Dermis blood vessel endothelial cell (primary cell): ENCODE data around the gene SLC43A2. TPM values are rescaled to one million over a fixed set of nuclear protein-coding genes. Genes with fewer than 3 reads are reported as not detected.
A peak's percentile ranks its signal among the peaks of the same experiment; 100 is the strongest.

Source experiments
- DNase-seq: peaks from one replicate; pipeline ENCODE4 v3.0.0; 2010
- total RNA-seq: library from RNA; depleted of rRNA; stranded (reverse); fragments of >200 nt; gene quantifications from 2 replicates; pipeline ENCODE4 v1.2.3, GENCODE V29; 2014

The SLC43A2 gene
- total RNA-seq, 1 donor from 2014 or later = 33.9 TPM

- DNase-seq = peak; percentile 59
Observed at GRCh38 chr17:1643293-1643998, 14.8 kb upstream of the SLC43A2 start.

GRCh38 chr17:1641065-1641403, 12.4 kb upstream of the SLC43A2 start:
- no peak for DNase-seq

- DNase-seq = no peak
Observed at GRCh38 chr17:1640329-1641064, 11.9 kb upstream of the SLC43A2 start.

GRCh38 chr17:1639549-1640180, 11.0 kb upstream of the SLC43A2 start:
- DNase-seq = no peak

GRCh38 chr17:1638624-1639300, 10.1 kb upstream of the SLC43A2 start:
- DNase-seq = no peak

- no peak for DNase-seq
Observed at GRCh38 chr17:1638171-1638590, 9.5 kb upstream of the SLC43A2 start.

- no peak for DNase-seq
Observed at GRCh38 chr17:1636732-1637285, 8.2 kb upstream of the SLC43A2 start.

- DNase-seq = no peak
Observed at GRCh38 chr17:1635675-1636465, 7.2 kb upstream of the SLC43A2 start.

GRCh38 chr17:1634841-1635650, 6.4 kb upstream of the SLC43A2 start:
- no peak for DNase-seq

- no peak for DNase-seq
Observed at GRCh38 chr17:1630662-1631061, 2.0 kb upstream of the SLC43A2 start.

- DNase-seq = peak; percentile 80
Observed at GRCh38 chr17:1629504-1630310, 1.1 kb upstream of the SLC43A2 start.

GRCh38 chr17:1628856-1629503, 346 bp upstream of the SLC43A2 start:
- peak; percentile 96 for DNase-seq

- peak; percentile 30 for DNase-seq
Observed at GRCh38 chr17:1627182-1627981, 1.3 kb downstream of the SLC43A2 start.

GRCh38 chr17:1626333-1626732, 2.3 kb downstream of the SLC43A2 start:
- no peak for DNase-seq

- no peak for DNase-seq
Observed at GRCh38 chr17:1625581-1625980, 3.1 kb downstream of the SLC43A2 start.

- peak; percentile 56 for DNase-seq
Observed at GRCh38 chr17:1625053-1625452, 3.6 kb downstream of the SLC43A2 start.

GRCh38 chr17:1624650-1625049, 4.0 kb downstream of the SLC43A2 start:
- no peak for DNase-seq

GRCh38 chr17:1623057-1623630, 5.5 kb downstream of the SLC43A2 start:
- no peak for DNase-seq
